Measurements from ENCODE around the gene CACUL1. TPM values are rescaled to one million over a fixed set of nuclear protein-coding genes. Genes with fewer than 3 reads are reported as not detected.

Gene CACUL1
- total and polyA plus RNA-seq, 9 of the 15 experiments (the other 6 are each of a cell fraction or from before 2014, with no cell fraction given) = 4.5 to 17.1 (median 13.5) TPM

DNA sequence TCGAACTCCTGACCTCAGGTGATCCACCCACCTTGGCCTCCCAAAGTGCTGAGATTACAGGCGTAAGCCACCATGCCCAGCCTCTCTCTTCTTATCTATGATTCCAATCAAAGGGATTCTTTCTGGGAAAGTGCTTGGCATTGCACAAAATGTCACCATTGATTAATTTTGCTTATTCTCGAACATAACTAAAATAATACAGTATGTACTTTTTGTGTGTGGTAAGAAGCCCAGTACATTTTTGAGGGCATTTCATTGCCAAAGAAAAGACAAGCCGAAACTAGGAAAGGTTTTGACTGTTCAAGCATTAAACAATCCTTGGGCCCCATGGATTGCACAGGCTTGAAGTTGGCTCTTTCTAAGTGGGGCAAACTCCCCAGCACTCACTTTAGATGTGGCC lies 18.3 kb upstream of the CACUL1 start (continued):
- TF ChIP-seq, protein P1, sequence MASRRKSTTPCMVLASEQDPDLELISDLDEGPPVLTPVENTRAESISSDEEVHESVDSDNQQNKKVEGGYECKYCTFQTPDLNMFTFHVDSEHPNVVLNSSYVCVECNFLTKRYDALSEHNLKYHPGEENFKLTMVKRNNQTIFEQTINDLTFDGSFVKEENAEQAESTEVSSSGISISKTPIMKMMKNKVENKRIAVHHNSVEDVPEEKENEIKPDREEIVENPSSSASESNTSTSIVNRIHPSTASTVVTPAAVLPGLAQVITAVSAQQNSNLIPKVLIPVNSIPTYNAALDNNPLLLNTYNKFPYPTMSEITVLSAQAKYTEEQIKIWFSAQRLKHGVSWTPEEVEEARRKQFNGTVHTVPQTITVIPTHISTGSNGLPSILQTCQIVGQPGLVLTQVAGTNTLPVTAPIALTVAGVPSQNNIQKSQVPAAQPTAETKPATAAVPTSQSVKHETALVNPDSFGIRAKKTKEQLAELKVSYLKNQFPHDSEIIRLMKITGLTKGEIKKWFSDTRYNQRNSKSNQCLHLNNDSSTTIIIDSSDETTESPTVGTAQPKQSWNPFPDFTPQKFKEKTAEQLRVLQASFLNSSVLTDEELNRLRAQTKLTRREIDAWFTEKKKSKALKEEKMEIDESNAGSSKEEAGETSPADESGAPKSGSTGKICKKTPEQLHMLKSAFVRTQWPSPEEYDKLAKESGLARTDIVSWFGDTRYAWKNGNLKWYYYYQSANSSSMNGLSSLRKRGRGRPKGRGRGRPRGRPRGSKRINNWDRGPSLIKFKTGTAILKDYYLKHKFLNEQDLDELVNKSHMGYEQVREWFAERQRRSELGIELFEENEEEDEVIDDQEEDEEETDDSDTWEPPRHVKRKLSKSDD (conservative IDR thresholded peaks at IDR 0.05; ENCODE audit: low read length) = no peak
- TF ChIP-seq KLF16 (IDR thresholded peaks at IDR 0.05) = no peak
- TF ChIP-seq THAP12 (CRISPR knock-in tag; IDR thresholded peaks at IDR 0.05) = no peak
- TF ChIP-seq SFPQ (IDR thresholded peaks at IDR 0.05; ENCODE audit: low read depth, low read length) = no peak
- TF ChIP-seq, protein P2, sequence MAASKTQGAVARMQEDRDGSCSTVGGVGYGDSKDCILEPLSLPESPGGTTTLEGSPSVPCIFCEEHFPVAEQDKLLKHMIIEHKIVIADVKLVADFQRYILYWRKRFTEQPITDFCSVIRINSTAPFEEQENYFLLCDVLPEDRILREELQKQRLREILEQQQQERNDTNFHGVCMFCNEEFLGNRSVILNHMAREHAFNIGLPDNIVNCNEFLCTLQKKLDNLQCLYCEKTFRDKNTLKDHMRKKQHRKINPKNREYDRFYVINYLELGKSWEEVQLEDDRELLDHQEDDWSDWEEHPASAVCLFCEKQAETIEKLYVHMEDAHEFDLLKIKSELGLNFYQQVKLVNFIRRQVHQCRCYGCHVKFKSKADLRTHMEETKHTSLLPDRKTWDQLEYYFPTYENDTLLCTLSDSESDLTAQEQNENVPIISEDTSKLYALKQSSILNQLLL (CRISPR knock-in tag; IDR thresholded peaks at IDR 0.05; ENCODE audit: borderline replicate concordance) = no peak
- TF ChIP-seq ZMIZ1 (IDR thresholded peaks at IDR 0.05; ENCODE audit: low read depth in 2 of 2, low read length in 2 of 2) = no peak
- no peak for TF ChIP-seq HMG20B (CRISPR knock-in tag; IDR thresholded peaks at IDR 0.05)
- TF ChIP-seq ASH1L (IDR thresholded peaks at IDR 0.05; ENCODE audit: borderline replicate concordance, low read depth, partially characterized antibody) = no peak
- TF ChIP-seq ID3 (CRISPR knock-in tag; IDR thresholded peaks at IDR 0.05) = no peak
- no peak for TF ChIP-seq ID3 (tag; IDR thresholded peaks at IDR 0.05)

Data from K562 (cell line).